GM19468 (cell line): ENCODE measurements around the gene TBCD.
"Not testable (repeated sequence)": the region's sequence is repeated elsewhere in the genome, so short reads cannot be mapped to it uniquely, and the experiment has no call there.

Experiments
- ATAC-seq: cut with Tn5 transposase; IDR thresholded peaks from one replicate; pipeline ENCODE4 v1.9.1; 2021; ENCODE audit warnings: mild to moderate bottlenecking, moderate library complexity, moderate number of reproducible peaks; ENCODE audit not compliant: unreplicated experiment; ENCODE audit errors: extremely low read depth

Gene TBCD

DNA sequence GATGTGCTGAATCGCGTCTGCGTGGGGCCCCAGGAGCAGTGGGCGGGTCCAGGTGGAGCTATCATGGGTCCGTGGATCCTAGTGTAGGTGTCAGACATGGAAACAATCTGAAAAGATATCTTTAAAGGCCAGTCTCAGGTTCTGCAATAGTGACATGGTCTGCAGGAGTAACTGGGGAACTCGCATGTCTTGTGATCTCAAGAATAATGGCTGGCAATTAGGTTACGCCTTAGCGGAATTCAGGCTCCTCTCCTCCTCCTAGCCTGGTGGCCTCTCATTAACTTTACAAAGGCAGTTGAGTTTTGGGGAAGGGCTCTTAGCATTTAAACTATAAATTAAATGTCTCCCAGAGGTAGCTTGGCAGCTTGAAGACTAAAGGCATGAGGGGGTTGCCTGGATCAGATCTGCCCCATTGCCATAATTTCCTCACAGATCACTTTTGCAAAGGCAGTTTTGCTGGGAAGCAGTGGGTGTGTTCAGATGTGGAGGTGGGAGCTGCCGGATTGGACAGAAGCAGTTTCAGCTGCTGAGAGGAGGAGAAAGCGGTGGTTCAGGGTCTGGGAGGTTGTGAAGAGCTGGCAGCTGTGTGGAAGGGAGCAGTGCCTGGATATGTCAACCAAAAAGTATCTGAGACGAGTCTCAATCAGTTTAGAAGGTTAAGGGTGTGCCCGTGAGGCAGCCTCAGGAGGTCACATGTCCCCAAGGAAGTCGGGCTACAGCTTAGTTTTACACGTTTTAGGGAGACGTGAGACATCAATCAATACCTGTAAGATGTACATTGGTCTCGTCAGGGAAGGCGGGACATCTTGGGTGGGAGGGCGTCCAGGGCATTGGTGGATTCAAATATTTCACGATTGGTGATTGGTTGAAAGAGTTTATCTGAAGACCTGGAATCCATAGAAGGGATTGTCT, 2.7 kb downstream of the TBCD start:
- ATAC-seq, result no peak

DNA sequence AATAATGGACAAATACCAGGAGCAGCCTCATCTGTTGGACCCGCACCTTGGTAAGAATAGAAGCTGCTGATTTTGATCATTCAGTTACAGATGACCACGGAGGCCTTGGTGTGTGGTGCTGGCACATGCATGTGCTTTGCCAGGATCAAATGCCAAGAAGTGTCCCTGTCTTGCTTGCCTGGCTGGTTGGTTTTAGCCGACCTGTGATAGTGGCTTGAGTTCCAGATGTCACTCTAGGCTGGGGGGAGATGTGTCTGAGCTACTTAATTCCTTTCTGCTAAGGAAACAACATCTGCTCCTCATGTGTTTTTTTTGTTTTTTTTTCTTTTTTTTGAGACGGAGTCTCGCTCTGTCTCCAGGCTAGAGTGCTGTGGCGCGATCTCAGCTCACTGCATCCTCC, 4.3 kb downstream of the TBCD start:
- no peak for ATAC-seq

DNA sequence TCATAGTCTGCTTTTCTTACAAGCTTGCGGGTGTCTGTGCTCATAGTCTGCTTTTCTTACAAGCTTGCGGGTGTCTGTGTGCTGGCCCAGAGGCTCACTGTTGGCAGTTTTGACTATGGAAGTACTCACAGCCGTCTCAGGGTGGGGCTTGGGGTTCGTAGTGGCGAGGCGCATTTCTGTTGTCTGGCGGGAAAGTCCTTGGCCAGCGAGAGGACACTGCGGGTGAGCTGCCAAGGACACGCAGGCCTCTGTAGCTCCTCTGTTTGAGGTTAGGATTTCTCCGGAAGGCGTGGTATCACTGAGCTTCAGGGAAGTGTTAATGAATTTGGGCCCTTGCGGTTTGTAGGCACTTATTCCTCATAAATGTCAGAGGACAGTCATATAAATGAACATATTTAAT, 13.5 kb downstream of the TBCD start:
- ATAC-seq, result no peak

DNA sequence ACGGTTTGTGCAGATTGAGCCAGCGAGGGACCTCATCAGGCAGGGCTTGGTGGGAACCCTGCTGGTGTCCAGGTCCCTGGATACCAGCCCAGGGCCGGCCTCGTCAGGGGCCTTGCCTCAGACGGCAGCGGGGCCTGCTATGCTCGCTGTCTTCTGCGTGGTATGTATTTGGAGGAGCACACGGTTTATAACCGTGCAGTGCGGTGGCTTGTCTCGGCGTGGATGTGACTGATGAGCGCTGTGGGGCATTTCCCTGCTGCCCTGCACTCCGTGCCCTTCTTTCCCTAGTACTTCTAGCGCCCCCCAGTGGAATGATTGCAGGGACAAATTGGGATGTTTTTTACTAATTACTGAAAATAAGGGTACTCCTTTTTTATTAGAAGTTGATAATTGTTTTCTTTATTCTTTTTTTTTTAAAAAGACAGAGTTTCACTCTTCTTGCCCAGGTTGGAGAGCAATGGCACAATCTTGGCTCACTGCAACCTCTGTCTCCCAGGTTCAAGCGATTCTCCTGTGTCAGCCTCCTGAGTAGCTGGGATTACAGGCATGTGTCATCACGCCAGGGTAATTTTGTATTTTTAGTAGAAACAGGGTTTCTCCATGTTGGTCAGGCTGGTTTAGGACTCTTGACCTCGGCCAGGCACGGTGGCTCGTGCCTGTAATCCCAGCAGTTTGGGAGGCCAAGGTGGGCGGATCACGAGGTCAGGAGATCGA, 15.3 kb downstream of the TBCD start:
- no peak for ATAC-seq

DNA sequence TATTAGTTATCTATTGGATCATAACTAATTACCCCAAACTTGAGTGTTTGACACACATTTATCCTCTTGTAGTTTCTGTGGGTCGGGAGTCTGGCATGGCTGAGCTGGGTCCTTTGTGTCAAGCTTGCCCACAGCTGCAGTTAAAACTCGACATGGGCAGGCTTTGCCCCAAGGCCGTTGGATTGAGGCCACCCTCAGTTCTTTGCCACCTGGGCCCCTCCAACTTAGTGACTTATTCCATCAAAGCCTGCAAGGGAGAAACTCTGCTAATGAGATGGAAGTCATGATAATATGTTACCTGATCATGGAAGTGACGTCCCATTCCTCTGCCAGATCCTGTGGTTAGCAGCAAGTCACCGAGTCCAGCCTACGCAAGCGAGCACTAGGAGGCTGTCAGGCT, 17.2 kb downstream of the TBCD start:
- no peak for ATAC-seq

DNA sequence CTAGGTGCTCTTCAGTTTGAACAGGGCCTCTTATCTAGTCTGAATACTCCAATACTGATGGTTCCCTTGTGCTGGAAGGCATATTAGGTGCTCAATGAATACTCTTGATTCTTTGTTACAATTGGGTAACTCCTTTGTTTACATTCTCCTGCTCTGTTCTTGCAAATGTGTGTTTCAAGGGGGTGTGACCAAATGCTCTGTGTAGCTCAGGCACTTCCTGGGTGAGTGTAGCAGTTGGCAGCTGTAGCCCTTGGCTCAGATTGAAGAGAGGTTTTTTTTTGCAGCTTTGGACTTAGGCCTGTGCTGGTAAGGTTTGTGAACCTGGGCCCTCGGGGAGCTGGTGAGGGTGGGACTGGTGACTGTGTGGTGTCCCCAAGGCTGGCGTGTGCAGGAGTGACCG, 20.2 kb downstream of the TBCD start:
- no peak for ATAC-seq

DNA sequence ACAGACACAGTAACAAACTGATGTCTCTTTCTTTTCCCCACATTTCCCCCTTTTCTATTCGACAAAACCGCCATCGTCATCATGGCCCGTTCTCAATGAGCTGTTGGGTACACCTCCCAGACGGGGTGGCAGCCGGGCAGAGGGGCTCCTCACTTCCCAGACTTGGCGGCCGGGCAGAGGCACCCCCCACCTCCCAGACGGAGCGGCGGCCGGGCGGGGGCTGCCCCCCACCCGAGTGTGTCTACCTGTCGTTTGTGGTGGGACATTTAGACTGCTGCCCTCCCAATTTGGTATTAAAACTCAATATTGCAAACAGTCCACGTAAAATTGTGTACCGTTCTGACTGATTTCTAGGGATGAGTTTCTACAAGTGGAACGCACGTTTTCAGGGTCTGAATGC, 22.6 kb downstream of the TBCD start:
- ATAC-seq, result not testable (repeated sequence)

DNA sequence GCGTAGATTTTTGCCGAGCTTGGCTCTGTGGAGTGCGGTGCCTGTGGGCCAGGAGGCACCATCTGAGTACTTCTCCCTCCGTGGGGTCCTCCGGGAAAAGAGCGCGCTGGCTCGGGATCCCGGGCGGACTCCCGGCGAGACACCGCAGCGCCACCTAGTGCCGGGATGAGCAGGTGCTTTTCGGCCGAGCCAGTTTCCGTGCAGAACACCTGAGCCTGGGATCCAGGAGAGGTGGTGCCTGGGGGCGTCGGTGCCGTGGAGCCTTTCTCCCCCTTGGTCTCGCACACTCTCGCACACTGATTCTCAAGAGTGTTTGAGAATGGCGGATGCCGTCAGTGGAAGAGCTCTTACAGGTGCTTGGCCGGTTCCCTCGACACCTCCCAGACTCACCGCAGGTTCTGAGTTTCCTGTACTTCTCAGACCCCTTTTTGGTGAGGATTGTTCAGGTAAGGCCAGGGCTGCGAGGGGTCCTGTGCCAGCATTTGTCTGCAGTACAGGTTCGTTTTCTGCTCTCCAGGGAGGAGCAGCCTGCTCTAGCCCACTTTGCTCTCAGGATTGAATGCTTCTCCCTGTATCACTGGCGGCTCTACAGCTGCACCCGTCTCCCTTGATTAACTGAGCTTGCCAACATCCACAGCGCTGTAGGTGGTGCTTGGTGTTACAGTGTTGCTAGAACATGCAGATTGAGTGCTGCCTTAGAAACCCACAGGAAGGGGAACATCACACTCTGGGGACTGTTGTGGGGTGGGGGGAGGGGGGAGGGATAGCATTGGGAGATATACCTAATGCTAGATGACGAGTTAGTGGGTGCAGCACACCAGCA, 23.3 kb downstream of the TBCD start:
- no peak for ATAC-seq

DNA sequence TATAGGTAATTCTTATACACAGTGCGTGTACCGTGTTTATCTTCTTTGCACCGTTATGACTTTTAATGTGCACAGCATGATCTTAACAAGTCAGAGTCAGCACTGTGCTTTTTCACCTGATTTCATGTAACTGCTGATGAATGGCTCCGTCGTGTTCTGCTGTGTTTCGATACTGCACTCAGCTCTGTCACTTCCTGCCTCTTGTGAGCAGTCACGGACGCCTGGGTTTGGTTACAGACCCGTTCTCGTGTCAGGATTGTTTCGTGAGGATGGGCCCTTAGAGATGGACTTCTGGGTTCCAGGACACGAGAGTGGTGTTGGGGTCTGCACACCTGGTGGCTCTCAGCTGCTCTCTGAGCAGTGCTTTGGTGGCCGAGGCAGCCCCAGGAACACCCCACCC, 24.6 kb downstream of the TBCD start:
- no peak for ATAC-seq

DNA sequence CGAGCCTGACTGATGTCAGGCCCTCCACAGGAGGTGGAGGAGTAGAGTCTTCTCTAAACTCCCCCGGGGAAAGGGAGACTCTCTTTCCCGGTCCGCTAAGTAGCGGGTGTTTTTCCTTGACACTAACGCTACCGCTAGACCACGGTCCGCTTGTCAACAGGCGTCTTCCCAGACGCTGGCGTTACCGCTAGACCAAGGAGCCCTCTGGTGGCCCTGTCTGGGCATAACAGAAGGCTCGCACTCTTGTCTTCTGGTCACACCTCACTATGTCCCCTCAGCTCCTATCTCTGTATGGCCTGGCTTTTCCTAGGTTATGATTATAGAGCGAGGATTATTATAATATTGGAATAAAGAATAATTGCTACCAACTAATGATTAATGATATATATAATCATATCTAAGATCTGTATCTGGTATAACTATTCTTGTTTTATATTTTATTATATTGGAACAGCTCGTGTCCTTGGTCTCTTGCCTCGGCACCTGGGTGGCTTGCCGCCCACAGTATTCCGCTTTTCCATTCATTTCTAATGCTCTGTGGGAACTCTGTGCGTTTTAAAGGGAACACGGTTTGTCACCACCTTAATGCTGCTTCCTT, 26.0 kb downstream of the TBCD start:
- ATAC-seq, result not testable (repeated sequence)

DNA sequence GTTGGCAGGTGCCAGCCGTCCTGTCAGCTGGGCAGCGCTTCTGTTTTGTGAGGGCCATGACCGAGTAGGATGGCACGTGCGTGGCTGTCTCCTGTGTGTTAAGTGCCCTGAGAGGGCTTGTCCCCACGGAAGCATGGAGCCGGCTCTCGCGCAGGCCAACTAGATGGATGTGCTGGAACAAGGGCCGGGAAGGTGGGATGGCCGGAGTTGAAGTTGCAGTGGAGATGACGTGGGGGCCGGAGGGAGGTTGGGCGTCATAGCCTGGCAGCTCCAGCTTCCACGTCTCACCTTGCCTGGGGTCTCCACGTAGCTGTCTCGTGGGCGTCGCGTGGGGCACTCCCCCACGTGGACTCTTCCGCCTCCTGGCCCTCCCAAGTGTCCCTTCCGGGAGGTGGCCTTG, 27.7 kb downstream of the TBCD start:
- no peak for ATAC-seq

DNA sequence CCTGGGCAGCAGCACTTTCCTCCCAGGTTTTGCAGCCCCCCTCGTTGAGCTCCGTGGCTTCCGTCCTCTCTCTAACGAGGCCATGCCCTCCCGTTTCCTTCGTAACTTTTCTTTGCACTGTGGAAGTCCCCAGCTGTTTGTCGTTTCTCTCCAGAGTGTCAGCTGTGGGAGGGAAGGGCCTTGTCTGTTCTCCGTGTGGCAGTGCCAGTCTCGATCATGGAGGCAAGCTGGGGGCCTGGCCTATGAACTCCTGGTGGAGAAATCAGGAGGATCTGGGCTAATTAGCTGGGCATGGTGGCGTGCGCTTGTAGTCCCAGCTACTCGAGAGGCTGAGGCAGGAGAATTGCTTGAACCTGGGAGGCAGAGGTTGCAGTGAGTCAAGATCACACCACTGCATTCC, 28.3 kb downstream of the TBCD start:
- no peak for ATAC-seq

DNA sequence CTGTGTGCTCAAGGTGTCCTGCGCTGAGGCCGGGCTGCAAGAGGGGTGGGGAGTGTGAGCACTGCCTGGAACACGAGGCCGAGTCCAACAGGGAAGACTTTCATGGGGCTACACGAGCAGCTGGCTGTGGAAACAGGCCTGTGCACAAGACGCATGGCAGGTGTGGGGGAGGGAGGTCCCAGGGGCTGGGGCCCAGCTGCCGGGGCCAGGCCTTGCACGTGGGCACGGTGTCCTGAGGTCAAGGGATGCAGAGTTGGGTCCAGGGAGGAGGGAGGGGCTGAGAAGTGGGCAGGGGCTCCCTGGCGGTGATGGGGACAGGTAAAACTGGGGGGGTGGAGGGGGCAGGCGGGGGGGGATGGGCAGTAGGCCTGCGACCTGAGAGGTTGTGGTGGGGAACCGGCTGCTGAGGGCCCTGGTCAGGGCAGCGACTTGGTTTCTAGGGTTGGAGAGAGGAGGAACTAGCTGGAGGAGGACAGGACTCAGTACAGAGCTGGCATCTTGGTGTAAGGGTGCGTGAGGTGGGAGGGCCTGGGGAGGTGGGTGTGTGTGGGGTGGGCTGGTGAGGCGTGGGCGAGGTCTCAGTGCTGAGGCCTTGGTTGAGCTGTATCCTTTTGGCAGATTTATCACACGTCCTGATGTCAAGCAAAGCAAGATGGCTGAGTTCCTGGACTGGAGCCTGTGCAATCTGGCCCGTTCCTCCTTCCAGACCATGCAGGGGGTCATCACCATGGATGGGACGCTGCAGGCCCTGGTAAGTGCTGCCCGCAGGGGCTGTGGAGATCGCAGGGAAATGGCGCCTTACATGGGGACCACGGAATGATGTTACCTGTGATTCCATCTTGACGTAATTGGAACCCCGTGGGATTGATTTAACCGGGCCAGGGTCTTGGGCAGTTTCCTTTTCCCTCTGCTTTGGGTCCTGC, 29.4 kb downstream of the TBCD start:
- ATAC-seq, result no peak

DNA sequence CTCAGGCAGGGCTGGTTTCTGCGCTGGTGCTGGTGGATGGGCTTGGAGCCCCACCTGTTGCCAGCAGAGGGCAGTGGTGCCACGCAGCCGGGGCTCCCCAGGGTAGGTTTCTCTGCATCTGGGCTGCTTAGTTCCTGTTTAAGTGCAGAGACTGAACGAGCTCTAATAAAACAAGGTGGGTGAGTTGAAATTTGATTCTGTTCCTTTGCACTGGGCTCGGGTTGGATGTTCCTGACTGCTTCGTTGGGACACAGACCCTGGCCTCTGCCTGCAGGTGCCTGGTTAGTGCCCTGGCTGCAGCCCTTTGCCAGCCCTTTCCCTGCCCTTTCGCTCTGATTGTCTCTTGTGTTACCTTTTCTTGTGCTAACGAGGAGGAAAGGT, 30.0 kb downstream of the TBCD start:
- no peak for ATAC-seq

DNA sequence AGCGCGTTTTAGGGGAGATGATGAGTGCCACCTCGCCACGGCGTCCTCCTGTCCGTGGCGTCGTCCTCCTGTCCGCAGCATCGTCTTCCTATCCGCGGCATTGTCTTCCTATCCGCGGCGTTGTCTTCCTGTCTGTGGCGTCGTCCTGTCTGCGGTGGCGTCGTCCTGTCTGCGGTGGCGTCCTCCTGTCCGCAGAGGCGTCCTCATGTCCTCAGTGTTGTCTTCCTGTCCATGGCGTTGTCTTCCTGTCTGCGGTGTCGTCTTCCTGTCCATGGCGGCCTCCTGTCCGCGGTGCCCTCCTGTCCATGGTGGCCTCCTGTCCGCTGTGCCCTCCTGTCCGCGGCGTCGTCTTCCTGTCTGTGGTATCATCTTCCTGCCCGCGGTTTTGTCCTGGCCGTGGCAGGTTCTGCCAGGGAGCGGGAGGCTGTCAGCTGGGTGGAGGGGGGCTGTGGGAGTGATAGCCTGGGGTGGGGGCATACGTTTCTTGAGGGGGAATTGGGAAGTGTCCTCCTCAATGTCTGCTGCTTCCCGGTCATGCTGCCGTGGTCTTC, 30.9 kb downstream of the TBCD start:
- ATAC-seq, result no peak

DNA sequence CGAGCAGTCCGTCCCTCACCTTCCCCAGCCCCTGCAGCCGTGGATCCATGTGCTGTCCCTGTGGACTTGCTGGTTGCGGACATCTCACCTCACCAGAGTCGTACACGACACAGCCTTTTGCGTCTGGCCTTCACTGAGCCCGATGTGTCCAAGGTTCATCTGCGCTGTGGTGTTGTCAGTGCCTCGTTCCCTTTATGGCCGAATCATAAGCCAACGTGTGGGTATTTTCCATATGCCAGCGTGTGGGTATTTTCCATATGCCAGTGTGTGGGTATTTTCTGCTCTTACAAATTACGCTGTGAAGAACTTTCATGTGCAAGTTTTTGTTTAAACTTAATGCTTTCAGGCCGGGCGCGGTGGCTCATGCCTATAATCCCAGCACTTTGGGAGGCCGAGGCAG, 31.6 kb downstream of the TBCD start:
- no peak for ATAC-seq

DNA sequence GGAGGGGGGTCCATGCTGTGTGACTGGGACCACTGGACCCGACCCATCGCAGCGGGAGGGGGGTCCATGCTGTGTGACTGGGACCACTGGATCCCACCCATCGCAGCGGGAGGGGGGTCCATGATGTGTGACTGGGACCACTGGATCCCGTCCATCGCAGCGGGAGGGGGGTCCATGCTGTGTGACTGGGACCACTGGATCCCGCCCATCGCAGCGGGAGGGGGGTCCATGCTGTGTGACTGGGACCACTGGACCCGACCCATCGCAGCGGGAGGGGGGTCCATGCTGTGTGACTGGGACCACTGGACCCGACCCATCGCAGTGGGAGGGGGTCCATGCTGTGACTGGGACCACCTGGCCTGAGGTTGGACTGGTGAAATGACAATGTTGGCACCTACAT, 33.7 kb downstream of the TBCD start:
- ATAC-seq, result not testable (repeated sequence)

DNA sequence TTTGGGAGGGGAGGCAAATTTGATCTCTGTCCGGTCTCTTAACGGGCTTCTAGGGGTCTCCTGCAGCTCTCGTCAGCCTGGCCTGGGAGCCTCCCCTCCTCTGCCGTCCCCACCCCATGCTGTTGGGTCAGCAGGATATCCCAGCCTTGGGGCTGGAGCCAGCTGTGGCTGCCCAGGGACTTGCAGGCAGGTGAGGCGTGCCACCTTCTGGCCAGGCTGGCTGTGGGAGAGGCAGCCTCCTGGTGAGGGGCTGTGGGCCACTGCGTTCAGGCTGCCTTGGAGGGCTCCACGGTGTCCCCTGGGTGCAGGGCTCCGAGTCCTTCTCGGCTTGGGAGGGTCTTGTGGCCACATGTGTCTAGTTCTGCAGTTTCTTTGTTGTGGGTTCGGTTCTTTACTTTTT, 34.6 kb downstream of the TBCD start:
- ATAC-seq, result no peak
